GM12892 (cell line): Measurements from ENCODE around the gene ATOH8.

Experiments used
- POLR2A ChIP-seq: IDR thresholded peaks from 2 replicates; pipeline ENCODE4 v1.6.1; 2011; ENCODE audit warnings: low read depth, low read length, control low read depth
- POLR2AphosphoS5 ChIP-seq: IDR thresholded peaks from 2 replicates; pipeline ENCODE4 v1.6.1; 2011; ENCODE audit warnings: low read depth, low read length, control low read depth

DNA sequence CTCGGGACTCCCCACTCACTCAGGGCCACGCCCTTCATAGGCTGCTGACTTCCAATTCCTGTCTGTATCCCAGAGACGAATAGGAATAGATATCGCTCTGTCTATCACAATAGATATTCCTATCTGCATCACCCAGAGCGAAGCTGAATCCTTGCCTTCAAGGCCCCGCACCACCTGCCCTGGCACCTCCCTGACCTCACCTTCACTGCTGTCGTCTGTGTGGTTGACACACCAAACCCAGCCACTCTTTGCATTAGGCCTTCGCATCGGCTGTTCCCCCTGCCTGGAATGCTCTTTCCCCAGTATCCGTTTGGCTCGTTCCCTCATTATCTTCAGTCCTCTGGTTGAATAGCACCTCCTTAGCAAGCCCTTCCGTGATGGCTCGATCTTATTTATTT is 43.5 kb downstream of the ATOH8 start:
- TF ChIP-seq POLR2AphosphoS5 (no peak), POLR2A (no peak)
